Body of pancreas (tissue), 4 donors: Measurements from ENCODE around the gene SLC32A1. TPM values are rescaled to one million over a fixed set of nuclear protein-coding genes. Genes with fewer than 3 reads are reported as not detected.
A peak's percentile ranks its signal among the peaks of the same experiment; 100 is the strongest.

ENCODE experiments used
- ATAC-seq: fragments of 150-250 bp; one replicate; pipeline ENCODE4 v1.9.1; 2016
- DNase-seq, 4 donors: peaks; one replicate each; pipeline ENCODE4 v3.0.0-alpha.2; 2019
- H3K27ac ChIP-seq, 4 donors: fragments of 200-600 bp; sonication (generic); 1 replicate in 3 of 4; 2 replicates in 1 of 4; pipeline versions ENCODE4 v1.5.1 to v1.6.1; 2016 to 2019; ENCODE audit warnings: mild to moderate bottlenecking in 1 of 4, mixed read lengths in 1 of 4, moderate library complexity in 1 of 4
- H3K27me3 ChIP-seq, 2 donors: fragments of 200-600 bp; sonication (generic); one replicate each; pipeline ENCODE4 v1.6.0; 2016; ENCODE audit warnings: mild to moderate bottlenecking in 1 of 2
- H3K36me3 ChIP-seq, 2 donors: fragments of 200-600 bp; sonication (generic); replicated peaks in 1 of 2; 2 replicates each; pipeline ENCODE4 v1.5.1; 2016; ENCODE audit warnings: low read depth in 2 of 2; ENCODE audit not compliant: insufficient read depth in 1 of 2
- H3K4me1 ChIP-seq: fragments of 200-600 bp; sonication (generic); one replicate; pipeline ENCODE4 v1.6.0; 2016
- H3K4me3 ChIP-seq, 2 donors: fragments of 200-600 bp; sonication (generic); 1 replicate in 1 of 2; 2 replicates in 1 of 2; pipeline ENCODE4 v1.5.1; 2016 to 2019
- H3K9me3 ChIP-seq, 3 donors: fragments of 200-600 bp; sonication (generic); 1 replicate in 2 of 3; 2 replicates in 1 of 3; pipeline ENCODE4 v1.5.1; 2016
- CTCF ChIP-seq, 7 experiments: fragments of 450-650 bp in 4 of 7; fragments of 200-600 bp in 3 of 7; sonication (generic) in 3 of 7; IDR thresholded peaks; one replicate each; pipeline ENCODE4 v1.5.1; 2016 to 2019; ENCODE audit warnings: antibody characterized with exemption in 7 of 7
- POLR2A ChIP-seq, 3 donors: fragments of 450-650 bp; IDR thresholded peaks; one replicate each; pipeline ENCODE4 v1.6.1; 2016; ENCODE audit warnings: antibody characterized with exemption in 3 of 3, mild to moderate bottlenecking in 2 of 3
- WGBS, 2 donors: methylation state at CpG; one replicate each; pipeline ENCODE4 v1.1.5; 2017; 5-methylcytosine and 5-hydroxymethylcytosine counted together
- intact Hi-C: fragments of 100-400 bp; cut with DNase I; formaldehyde crosslinking; loops from one replicate; pipeline ENCODE4 v1.15.1; 2023
- total RNA-seq, 2 donors: library from RNA; depleted of rRNA; stranded (reverse); fragments of >200 nt; gene quantifications; one replicate each; pipeline ENCODE4 v1.1.0, GENCODE V29; 2016

SLC32A1 gene
- total RNA-seq, result not detected

GRCh38 chr20:38723848-38724625 is at the start of gene SLC32A1:
Gene SLC32A1 (plus strand): TSS chr20:38724486. CDS start chr20:38724725, 239 bp downstream.
- WGBS, 2 donors, result 1% methylated on average over 23 to 73 of the region's 76 CpGs
- ATAC-seq, result no peak
- Histone ChIP-seq H3K27me3 (peaks cover 0 to 56% of the 10 kb centered on the region in 2 donors), H3K4me3 (no peak within 1 kb of the TSS), H3K27ac (no peak within 1 kb of the TSS), H3K4me1 (peaks cover 20% of the 10 kb centered on the region), H3K36me3 (no peaks in the 10 kb centered on the region), H3K9me3 (no peaks in the 10 kb centered on the region)
- intact Hi-C loops, result no loop called here
- TF ChIP-seq POLR2A (IDR thresholded peaks at IDR 0.05) (no peak), CTCF (IDR thresholded peaks at IDR 0.05) (no peak)
- no peak for DNase-seq

GRCh38 chr20:38674765-38675133 is 49.5 kb upstream of the SLC32A1 start:
- no peak overlapping the region for H3K27ac ChIP-seq
- DNase-seq (no peak), ATAC-seq (no peak)
- H3K9me3 ChIP-seq, result no peaks in the 10 kb centered on the region
- 28 to 30% methylated on average over 11 to 13 of the region's 13 CpGs for WGBS, 2 donors
- TF ChIP-seq CTCF (IDR thresholded peaks at IDR 0.05) (no peak), POLR2A (IDR thresholded peaks at IDR 0.05) (no peak)
- no peaks in the 10 kb centered on the region for H3K36me3 ChIP-seq
- intact Hi-C loops, result no loop called here
- peaks cover 9% of the 10 kb centered on the region for H3K4me1 ChIP-seq
- no peak overlapping the region for H3K4me3 ChIP-seq
- H3K27me3 ChIP-seq, result no peaks in the 10 kb centered on the region

- WGBS, 2 donors, result 73% methylated on average over 4 to 5 of the region's 5 CpGs
- H3K4me3 ChIP-seq, result no peak overlapping the region
- ATAC-seq (no peak), DNase-seq (no peak)
- intact Hi-C loops, result no loop called here
- no peaks in the 10 kb centered on the region for H3K36me3 ChIP-seq
- no peak overlapping the region for H3K27ac ChIP-seq
- TF ChIP-seq CTCF (IDR thresholded peaks at IDR 0.05) (no peak), POLR2A (IDR thresholded peaks at IDR 0.05) (no peak)
- no peaks in the 10 kb centered on the region for H3K27me3 ChIP-seq
- peaks cover 9% of the 10 kb centered on the region for H3K4me1 ChIP-seq
- H3K9me3 ChIP-seq, result no peaks in the 10 kb centered on the region
Observed at GRCh38 chr20:38676576-38676975, 47.7 kb upstream of the SLC32A1 start.

- Histone ChIP-seq H3K4me1 (no peaks in the 10 kb centered on the region), H3K27ac (no peak overlapping the region), H3K9me3 (no peaks in the 10 kb centered on the region), H3K36me3 (no peaks in the 10 kb centered on the region), H3K27me3 (no peaks in the 10 kb centered on the region), H3K4me3 (no peak overlapping the region)
- TF ChIP-seq POLR2A (IDR thresholded peaks at IDR 0.05) (no peak), CTCF (IDR thresholded peaks at IDR 0.05) (no peak)
- 31 to 42% methylated on average over 9 of the region's 9 CpGs for WGBS, 2 donors
- ATAC-seq (no peak), DNase-seq (peak in 1 of 4 donors; percentile 22)
- intact Hi-C loops, result no loop called here
Observed at GRCh38 chr20:38680500-38681306, 43.6 kb upstream of the SLC32A1 start.
